GM19397 (cell line): Measurements from ENCODE around the gene HLA-DRA.

Experiments used
- ATAC-seq: cut with Tn5 transposase; IDR thresholded peaks from one replicate; pipeline ENCODE4 v1.9.1; 2021; ENCODE audit warnings: mild to moderate bottlenecking, moderate library complexity; ENCODE audit not compliant: unreplicated experiment

Gene HLA-DRA

DNA sequence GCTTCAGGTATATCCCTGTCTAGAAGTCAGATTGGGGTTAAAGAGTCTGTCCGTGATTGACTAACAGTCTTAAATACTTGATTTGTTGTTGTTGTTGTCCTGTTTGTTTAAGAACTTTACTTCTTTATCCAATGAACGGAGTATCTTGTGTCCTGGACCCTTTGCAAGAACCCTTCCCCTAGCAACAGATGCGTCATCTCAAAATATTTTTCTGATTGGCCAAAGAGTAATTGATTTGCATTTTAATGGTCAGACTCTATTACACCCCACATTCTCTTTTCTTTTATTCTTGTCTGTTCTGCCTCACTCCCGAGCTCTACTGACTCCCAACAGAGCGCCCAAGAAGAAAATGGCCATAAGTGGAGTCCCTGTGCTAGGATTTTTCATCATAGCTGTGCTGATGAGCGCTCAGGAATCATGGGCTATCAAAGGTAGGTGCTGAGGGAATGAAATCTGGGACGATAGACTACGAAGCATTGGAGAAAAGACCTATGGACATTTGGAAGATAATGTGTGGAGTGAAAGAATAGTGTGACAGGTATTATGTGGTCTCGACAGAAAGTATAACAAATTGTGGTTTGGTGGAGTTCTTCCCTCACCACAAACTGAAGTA lies at the start of gene HLA-DRA:
TSS of gene HLA-DRA (plus strand) at position 286 of the 613 bp plus-strand sequence. CDS start at position 350, 64 bp downstream.
- ATAC-seq = peak; percentile 75

DNA sequence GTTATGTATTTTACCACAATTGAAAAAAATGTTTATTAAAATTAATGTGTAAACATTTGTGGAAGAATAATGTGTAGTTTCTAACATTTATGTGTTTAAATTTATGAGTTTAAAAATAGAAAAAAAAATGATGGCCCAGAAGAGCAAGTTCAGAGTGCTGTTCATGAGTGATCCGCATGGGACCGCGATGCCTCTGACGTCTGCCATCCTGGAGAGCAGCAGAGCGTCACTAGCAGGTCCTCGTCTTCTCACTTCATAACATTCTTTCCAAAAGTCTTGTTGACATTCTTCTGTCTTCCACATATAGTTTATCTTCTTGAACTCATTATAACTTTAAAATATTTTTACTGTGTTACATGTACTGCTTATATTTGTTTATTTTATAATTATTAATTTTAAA lies 48.2 kb upstream of the HLA-DRA start:
- no peak for ATAC-seq

DNA sequence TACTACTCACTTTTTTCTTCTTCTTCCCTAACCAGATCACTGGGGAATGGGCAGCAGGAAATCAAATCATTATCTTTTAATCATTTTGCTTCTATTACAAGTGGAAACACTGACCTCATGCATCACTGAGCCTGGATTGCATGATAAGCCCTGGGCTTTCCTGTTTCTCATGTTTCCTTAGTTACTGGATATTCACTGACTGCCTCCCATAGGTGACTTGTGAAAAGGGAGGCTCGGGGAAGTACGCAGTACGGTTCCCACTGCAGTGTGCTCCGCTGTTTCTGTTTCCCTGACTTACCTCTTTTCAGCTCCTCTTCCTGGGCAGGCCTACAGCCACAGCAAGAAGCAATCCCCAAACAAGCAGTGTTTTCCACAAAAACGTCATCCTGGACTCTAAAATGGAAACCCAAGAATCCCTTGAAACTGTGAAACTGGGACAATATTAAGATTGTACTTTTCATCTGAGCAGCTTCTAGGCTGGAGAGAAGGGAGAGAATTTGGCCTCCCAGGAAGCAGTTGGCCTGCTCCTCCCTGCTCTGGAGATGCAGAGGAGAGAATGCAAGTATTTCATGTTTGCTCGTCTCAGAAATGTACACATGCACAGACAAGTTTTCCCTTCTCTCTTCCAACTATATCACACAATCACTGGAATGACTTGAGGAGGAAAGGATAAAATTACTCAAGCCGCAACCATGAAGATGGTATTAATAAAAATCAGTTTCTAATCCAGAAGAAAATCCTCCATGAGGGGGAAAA lies 45.8 kb upstream of the HLA-DRA start:
- ATAC-seq = no peak

DNA sequence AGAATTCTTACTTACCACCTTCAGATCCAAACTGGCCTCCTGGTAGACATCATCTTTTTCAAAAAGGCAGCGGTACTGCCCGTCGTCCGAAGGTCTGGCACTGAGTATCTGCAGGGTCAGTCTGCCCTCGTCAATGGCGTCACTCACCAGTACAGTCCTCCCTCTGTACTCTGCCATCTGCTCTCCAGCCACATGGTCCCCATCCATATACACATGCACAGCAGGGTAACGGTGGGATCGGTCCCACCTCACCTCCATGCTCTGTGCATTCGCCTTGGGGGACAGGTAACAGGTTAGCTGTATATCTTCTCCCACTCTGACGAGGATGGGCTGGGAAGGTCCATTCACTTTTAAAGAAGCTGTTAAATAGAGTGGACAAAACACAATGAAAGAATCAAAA lies 43.7 kb upstream of the HLA-DRA start:
- ATAC-seq = no peak

DNA sequence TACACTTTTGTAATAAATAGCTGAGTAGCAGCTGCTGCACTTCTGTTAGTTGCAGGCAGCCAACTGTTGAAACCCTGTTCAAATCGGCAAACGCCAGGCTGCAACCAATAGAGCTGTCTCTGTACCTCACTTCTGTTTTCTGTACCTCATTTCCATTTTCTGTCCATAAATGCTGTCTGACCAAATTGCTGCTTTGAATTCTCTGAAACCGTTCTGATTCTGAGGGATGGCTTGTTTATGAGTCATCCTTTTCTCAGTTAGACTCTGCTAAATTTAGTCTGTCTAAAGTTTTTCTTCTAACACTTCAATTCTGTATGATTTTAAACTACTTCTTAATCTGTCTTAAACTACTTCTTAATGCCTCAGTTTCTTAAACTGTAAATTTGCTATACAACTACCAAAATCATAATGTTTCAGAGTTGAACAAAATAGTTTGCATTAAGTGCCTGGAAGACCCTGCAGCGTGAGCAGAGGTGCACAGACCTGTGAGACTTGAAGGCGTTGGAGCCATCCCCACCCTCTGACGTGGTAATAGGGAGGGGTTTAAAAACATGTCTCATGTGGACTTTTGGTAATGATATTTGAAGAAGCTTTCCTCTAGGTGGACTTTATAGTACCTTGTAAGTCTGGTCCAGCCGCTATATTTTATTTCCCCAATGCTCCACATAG lies 42.3 kb upstream of the HLA-DRA start:
- peak; percentile 76 for ATAC-seq

DNA sequence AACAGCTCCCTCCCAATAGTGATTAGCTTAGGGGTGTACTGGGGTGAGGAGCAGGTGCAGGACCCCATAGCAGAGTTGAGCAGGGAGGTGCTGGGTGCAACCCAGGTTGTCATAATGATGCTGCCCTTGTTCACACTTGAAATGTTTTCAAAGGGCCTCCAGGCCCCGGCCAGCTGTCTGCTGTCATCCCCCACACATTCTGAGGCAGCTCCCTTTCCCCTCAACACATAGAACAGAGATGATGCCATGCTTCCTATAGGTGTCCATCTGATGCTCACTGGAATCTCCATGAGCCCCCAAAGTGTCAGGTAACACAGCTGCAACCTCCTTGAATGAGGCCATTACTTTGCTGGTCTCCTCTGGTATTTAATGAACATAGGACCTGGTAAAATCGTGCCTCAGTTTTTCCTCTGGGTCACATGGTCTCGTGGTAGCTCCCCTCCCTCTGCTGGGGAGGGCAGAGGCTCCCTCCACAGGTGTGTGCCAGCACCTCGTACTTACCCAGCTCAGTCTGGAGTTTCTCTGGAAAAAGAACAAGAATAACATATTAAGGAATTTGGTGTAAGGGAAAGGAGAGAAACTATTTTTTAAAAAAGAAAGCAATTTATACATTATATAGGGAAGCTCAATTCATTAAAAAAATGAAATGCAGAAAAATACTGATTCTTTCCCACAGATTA lies 38.3 kb upstream of the HLA-DRA start:
- no peak for ATAC-seq

DNA sequence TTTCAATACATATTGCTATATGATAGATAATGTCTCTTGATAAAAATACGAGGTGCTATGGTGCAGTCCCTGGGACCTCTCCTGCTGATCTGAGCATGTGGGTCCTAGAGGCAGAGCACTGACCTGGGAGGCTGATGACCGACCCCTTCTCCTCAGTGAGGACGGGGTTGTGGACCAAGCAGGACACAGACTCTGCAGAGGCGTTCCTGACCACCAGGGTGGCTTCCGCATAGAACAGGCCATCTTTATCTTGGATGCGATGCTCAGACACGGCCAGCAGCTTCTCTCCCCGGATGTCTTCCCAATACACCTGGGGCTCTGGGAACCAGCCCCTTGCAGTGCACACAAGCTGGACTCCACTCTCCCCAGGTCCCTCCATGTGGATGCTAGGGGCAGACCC lies 36.9 kb upstream of the HLA-DRA start:
- ATAC-seq = no peak

DNA sequence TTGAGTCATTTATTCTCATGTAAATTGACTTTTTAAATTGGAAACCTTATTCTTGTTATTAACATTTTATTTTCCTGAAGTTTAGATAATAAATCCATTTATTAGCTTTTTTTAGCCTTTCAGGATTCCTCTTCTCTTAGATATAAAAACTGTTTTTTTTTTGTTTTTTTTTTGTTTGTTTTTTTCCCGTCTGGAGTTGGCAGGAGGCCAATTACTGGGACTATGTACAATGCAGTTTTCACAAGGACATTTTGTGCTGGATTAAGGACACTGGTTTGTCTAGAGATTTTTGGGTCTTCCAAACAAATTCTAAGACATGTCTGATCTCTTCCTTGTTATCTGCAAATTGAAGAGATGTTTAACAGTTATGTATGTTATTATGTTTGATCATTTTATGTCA lies 34.0 kb upstream of the HLA-DRA start:
- no peak for ATAC-seq

DNA sequence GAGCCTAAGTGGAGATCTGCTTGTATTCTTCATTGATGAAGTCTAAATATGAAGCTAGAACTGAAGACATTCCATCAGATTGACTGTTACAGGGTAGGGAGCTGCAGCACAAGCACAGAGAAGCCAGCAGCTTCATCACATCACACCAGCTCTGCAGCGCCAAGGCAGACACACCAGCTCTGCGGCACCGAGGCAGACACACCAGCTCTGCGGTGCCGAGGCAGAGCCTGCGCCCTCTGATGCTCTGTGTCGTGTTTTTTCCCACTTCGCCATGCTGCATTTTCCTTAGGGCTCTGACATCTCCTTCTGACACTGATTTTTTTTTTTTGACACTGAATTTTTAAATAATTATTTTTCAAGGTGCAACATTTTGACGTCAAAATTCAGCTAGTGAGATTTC lies 33.5 kb upstream of the HLA-DRA start:
- no peak for ATAC-seq

DNA sequence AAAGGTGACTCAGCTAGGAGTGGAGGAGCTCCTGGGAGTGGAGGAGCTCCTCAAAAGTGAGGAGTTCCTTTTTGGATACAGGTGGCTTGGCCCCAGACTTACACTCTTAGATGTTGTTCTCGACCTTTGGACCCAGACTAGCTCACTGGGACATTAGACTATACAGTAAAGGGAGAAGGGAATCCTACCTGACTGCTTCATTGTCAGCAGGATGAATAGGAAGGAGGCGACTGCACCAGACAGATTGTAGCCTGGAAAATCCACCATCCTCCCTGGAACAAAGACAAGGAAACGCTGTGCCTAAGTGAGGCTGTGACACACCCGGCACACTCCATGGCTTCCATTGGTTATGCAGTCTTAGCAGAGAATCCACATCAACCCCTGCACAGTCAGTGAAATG lies 32.8 kb upstream of the HLA-DRA start, which contains the start of gene BTNL2:
TSS of gene BTNL2 (minus strand) at position 325 of the 400 bp plus-strand sequence. CDS start at position 267, 58 bp downstream.
- no peak for ATAC-seq

DNA sequence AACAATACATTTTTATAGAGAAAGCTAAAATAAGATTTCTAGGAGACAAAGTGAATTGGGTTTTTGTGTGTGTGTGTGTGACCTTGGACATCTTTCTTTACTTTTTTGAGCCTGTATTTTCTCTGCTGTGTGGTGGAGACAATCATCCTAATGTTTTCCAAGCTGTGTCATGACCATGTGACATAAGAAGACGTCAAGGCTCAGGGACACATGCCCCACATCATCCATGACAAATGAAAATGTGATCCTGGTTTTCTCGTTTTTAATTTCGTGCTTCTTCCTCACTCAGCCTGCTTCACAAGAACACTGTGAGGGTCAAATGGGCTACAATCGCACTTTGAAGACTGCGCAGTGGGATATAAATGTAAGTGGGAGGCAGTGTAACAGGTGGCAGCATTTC lies 28.8 kb upstream of the HLA-DRA start:
- no peak for ATAC-seq

DNA sequence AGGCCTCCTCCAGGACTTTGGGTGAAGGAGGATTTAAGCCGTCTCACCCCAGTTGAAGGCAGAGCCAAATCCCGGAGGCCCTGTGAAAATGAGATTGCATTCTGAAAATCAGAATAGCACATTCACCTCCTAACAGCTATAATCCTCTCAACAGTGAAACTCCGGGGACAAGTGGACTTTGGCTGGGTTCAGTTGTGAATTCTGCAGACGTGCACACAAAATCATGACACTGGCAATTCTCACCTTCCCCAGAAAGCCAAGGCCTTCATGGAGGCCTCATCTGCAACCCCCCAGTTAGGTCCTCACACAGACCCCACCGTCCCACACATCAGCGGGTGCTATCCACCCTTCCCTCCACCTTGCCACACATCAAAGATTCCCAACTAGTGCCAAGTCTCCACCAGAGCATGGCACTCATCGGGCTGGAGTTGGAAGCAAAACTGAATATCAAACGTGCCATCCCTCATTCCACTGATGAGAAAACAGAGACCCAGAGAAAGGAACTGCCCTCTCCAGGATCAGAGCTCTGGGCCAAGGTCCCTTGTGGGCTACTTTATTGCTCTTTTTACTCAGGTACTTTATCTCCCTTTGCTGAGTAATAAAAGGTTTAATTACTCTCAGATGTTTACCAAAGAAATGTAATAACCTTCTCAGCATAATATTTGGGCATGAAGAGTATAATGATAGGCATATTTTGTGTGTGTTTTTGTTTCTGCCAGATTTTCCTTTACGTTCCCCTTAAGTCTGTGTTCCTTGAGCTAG lies 27.9 kb upstream of the HLA-DRA start:
- no peak for ATAC-seq

DNA sequence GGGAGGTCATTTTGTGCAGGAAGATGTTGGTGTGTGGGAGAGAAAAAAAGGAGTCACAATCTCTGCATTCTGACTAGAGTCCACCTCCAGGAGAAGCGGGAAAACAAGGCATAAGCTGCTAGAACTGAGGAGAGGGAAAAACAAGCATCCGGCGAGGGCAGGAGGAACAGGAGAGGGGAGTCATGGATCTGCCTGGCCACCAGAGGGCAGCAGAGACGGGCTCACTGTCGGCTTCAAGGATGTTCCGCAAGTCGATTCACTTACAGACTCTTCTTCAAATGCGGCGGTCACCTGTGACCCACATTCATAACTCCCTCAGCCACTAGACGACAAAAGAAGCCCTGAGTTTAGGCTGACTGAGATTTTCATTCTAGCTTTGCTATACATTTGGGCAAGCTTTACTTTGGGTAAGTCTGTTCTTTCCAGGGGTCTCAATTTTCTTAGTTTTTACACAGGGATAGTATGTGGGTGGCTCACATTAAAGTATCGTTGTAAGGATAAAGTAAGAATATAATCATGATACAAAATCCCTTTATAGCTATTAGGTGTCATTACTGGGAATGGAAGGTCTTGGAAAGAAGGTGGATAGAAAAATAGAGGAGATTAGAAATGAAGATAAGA lies 26.1 kb upstream of the HLA-DRA start:
- no peak for ATAC-seq

DNA sequence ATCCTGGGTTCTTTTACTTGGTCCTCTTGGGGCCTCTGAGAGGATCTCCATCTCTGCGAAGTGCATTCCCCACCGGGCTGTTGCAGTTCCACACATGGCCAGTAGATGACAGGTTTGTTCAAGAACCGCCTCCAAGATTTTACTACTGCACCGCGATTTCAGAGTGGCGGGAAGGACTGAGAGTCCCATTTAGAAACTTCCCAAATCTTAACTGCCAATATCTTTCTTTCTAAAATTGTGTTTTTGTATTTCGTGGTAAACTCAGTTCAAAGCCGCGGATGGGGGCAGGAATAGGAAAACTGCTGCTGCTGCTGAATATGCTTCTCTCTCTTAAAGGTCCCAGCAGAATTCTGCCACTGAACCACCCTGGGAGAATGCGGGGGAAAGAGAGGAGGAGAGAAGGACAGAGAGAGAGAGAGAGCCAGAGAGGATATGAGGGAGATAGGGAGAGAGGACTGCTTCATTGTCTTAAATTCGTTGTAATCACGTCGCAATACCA lies 24.1 kb upstream of the HLA-DRA start:
- no peak for ATAC-seq

DNA sequence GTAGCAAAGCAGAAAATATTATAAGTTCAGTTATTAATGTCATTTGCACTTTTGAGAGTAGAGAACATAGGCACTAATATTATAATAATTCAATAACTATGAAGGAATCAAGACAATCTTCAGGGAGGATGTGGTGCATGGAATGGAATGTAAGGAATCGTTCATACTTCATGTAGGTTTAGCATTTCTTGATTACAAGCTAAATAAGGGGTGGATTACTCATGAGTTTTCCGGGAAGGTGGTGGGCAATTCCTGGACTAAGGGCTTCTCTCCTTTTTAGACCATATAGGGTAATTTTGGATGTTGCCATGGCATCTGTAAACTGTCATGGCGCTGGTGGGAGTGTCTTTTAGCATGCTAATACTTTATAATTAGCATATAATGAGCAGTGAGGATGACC lies 23.7 kb upstream of the HLA-DRA start:
- ATAC-seq = no peak

DNA sequence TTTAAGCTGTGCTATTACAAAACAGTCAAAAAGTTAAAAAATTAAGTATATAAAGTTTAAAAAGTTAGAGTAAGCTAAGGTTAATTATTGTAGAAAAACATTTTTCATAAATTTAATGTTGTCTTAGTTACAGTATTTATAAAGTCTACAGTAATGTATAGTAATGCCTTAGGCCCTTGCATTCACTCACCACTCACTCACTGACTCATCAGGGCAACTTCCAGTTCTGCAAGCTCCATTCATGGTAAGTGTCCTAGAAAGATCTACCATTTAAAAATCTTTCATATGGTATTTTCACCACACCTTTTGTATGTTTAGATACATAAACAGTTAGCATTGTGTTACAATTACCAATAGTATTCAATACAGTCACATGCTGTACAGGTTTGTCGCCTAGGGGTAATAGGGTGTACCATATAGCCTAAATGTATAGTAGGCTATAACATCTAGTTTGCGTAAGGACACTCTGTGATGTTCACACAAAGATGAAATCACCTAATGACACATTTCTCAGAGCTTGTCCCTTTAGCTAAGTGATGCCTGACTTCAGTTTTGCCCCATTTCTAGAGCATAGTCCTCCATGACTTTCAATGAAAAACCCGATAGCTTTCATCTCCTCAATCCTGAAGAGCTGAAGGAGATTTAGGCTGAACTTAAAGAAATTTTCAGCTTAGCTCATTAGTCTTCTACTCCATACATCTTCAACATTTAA lies 14.9 kb upstream of the HLA-DRA start:
- ATAC-seq = no peak

DNA sequence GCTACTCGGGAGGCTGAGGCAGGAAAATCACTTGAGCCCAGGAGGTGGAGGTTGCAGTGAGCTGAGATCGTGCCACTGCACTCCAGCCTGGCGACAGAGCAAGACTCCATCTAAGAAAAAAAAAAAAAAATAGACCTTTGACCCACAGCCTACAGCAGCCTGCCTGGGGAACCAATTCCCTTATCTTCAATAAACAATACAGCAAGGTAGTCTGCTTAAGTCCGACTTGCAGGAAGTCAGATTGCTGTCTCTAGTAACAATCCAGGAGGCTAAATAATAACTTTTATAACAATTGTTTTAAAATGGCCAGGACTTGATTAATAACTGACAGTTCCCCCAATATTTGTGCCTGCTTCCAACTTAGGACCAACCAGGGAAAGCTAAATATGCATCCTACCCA lies 13.3 kb upstream of the HLA-DRA start:
- ATAC-seq = no peak

DNA sequence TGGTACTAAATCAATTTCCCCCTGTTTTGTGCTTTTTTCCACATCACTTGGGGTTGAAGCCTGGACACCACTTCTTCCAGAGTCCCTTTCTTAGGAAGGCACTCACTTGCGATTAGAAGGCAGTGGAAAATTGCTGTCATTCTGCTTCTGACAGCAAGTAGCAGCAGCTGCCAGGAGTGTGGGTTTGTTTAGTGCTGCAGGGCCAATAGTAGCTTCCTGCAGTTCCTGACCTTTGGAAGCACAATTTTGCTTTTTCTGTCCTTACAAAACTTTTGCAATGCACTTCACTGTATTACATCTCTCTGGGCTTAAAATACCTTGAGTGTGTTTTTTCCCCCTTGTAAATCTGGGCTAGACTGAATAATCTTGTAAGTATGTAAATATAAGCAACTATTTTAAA lies 12.5 kb upstream of the HLA-DRA start:
- no peak for ATAC-seq

DNA sequence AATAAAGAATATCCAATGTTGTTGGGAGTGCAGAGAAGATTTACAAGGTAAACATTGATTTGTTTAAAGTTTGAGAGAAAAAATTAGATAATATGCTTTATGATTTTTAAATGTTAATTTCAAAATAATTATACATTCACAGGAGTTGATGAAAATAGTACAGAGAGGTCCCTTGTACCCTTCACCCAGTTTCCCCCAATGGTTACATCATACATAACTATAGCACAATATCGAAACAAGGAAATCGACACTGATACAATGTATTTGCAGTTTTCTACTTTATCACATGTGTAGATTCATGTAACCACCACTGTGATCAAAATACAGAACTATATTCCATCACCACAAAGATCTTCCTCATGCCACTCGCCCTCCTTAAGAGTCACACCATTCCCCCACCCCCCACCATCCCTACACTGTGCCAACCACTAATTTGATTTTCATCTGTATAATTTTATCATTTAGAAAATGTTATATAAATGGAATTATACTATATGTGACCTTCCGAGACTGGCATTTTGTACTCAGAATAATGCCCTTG lies 11.7 kb upstream of the HLA-DRA start:
- ATAC-seq = no peak
